IMR-90 (cell line): ENCODE results near the gene BRF1. TPM values are rescaled to one million over a fixed set of nuclear protein-coding genes. Genes with fewer than 3 reads are reported as not detected.

Source experiments
- ATAC-seq: fragments of 200-7000 bp; cut with Tn5 transposase; 2 replicates; pipeline ENCODE4 v1.9.1; 2020; ENCODE audit warnings: low read depth, mild to moderate bottlenecking, moderate library complexity
- BruUV-seq: library from RNA; stranded (reverse); fragments of 400-500 nt; replicated peaks from 2 replicates; lab custom pipeline; 2021; lab: Mats Ljungman, UMichigan
- CTCF ChIA-PET: fragments of 300-600 bp; formaldehyde crosslinking; extraction: SDS; loops from one replicate; lab custom pipeline; 2021; ENCODE audit warnings: antibody characterized with exemption; lab: Yijun Ruan, JAX
- POLR2A ChIA-PET: fragments of 300-600 bp; sonication (Branson Sonifier 250); formaldehyde crosslinking; loops from one replicate; lab custom pipeline; 2022; ENCODE audit warnings: antibody characterized with exemption; ENCODE audit not compliant: unreplicated experiment; lab: Charles Lee
- DNase-seq: peaks from one replicate; pipeline ENCODE4 v3.0.0; 2013
- H2AFZ ChIP-seq: replicated peaks from 2 replicates; pipeline ENCODE3; 2013; ENCODE audit warnings: low read length, mild to moderate bottlenecking; ENCODE audit not compliant: poor library complexity
- H2AK5ac ChIP-seq: 2 replicates; pipeline ENCODE4 v1.6.1; 2013; ENCODE audit warnings: low read depth, low read length, inconsistent platforms
- H2AK9ac ChIP-seq: replicated peaks from 2 replicates; pipeline ENCODE3; 2013; ENCODE audit warnings: mild to moderate bottlenecking, low read depth, low read length, moderate library complexity; ENCODE audit not compliant: poor library complexity
- H2BK120ac ChIP-seq: 2 replicates; pipeline ENCODE4 v1.6.1; 2013; ENCODE audit warnings: low read depth, low read length, inconsistent platforms
- H2BK15ac ChIP-seq: 3 replicates; pipeline ENCODE4 v1.6.1; 2013; ENCODE audit warnings: low read depth, low read length, inconsistent platforms
- H2BK20ac ChIP-seq: 2 replicates; pipeline ENCODE4 v1.6.1; 2013; ENCODE audit warnings: low read depth, mild to moderate bottlenecking, inconsistent platforms, low read length, moderate library complexity
- H2BK5ac ChIP-seq: 2 replicates; pipeline ENCODE4 v1.6.1; 2013; ENCODE audit warnings: mild to moderate bottlenecking, low read depth, low read length, inconsistent platforms; ENCODE audit not compliant: poor library complexity, severe bottlenecking
- H3K14ac ChIP-seq: replicated peaks from 2 replicates; pipeline ENCODE4 v1.6.1; 2013; ENCODE audit warnings: low read depth, low read length, inconsistent platforms
- H3K18ac ChIP-seq: 2 replicates; pipeline ENCODE4 v1.6.1; 2013; ENCODE audit warnings: low read depth, low read length, control low read depth
- H3K23ac ChIP-seq: 2 replicates; pipeline ENCODE4 v1.6.1; 2013; ENCODE audit warnings: low read depth, low read length, inconsistent platforms
- H3K27ac ChIP-seq: 2 replicates; pipeline ENCODE4 v1.5.1; 2013; ENCODE audit warnings: mild to moderate bottlenecking, control low read depth, low read length; ENCODE audit not compliant: insufficient read depth
- H3K27me3 ChIP-seq: 2 replicates; pipeline ENCODE4 v1.6.1; 2013; ENCODE audit warnings: low read length; ENCODE audit not compliant: control insufficient read depth, insufficient read depth
- H3K36me3 ChIP-seq: 2 replicates; pipeline ENCODE4 v1.6.1; 2013; ENCODE audit warnings: low read length, mixed read lengths; ENCODE audit not compliant: control insufficient read depth, insufficient read depth
- H3K4ac ChIP-seq: 2 replicates; pipeline ENCODE4 v1.6.1; 2013; ENCODE audit warnings: low read depth, low read length, inconsistent platforms
- H3K4me1 ChIP-seq: 2 replicates; pipeline ENCODE4 v1.6.1; 2013; ENCODE audit warnings: low read length, mixed read lengths; ENCODE audit not compliant: control insufficient read depth, insufficient read depth
- H3K4me2 ChIP-seq: 2 replicates; pipeline ENCODE4 v1.6.1; 2013; ENCODE audit warnings: low read depth, mild to moderate bottlenecking, control low read depth, low read length, moderate library complexity
- H3K4me3 ChIP-seq: 2 replicates; pipeline ENCODE4 v1.5.1; 2013; ENCODE audit warnings: low read depth, mild to moderate bottlenecking, control low read depth, low read length, moderate library complexity; ENCODE audit not compliant: insufficient read depth
- H3K56ac ChIP-seq: 2 replicates; pipeline ENCODE4 v1.6.1; 2013; ENCODE audit warnings: low read length, inconsistent platforms; ENCODE audit not compliant: insufficient read depth; ENCODE audit errors: extremely low read depth
- H3K79me1 ChIP-seq, 2 experiments: 2 replicates each; pipeline ENCODE4 v1.6.1; 2013; ENCODE audit warnings: low read length in 2 of 2, inconsistent platforms in 1 of 2, low read depth in 1 of 2
- H3K9ac ChIP-seq: 2 replicates; pipeline ENCODE4 v1.6.1; 2013; ENCODE audit warnings: low read depth, low read length, control low read depth
- H3K9me1 ChIP-seq: 2 replicates; pipeline ENCODE4 v1.6.1; 2013; ENCODE audit warnings: low read length, inconsistent platforms; ENCODE audit not compliant: insufficient read depth
- H3K9me3 ChIP-seq: 2 replicates; pipeline ENCODE4 v1.6.1; 2013; ENCODE audit warnings: low read length; ENCODE audit not compliant: control insufficient read depth, insufficient read depth
- H4K20me1 ChIP-seq: 2 replicates; pipeline ENCODE4 v1.6.1; 2013; ENCODE audit warnings: low read length, inconsistent platforms; ENCODE audit not compliant: insufficient read depth
- H4K5ac ChIP-seq: 2 replicates; pipeline ENCODE4 v1.6.1; 2013; ENCODE audit warnings: mild to moderate bottlenecking, low read depth, low read length, control low read depth
- H4K8ac ChIP-seq, 2 experiments: 2 replicates each; pipeline ENCODE4 v1.6.1; 2013; ENCODE audit warnings: low read depth in 2 of 2, low read length in 2 of 2, control low read depth in 1 of 2, inconsistent platforms in 1 of 2
- H4K91ac ChIP-seq: 2 replicates; pipeline ENCODE4 v1.6.1; 2013; ENCODE audit warnings: low read depth, low read length, inconsistent platforms; ENCODE audit not compliant: insufficient read depth
- ELK1 ChIP-seq: fragments of 150-350 bp; IDR thresholded peaks from 2 replicates; pipeline ENCODE4 v1.6.1; 2016; ENCODE audit warnings: low read depth, mild to moderate bottlenecking, low read length, moderate library complexity, borderline replicate concordance
- FOS ChIP-seq: fragments of 150-350 bp; IDR thresholded peaks from 2 replicates; pipeline ENCODE4 v1.6.1; 2016; ENCODE audit warnings: low read depth, low read length
- MAZ ChIP-seq: IDR thresholded peaks from 2 replicates; pipeline ENCODE4 v1.6.1; 2012; ENCODE audit warnings: low read depth, mild to moderate bottlenecking, low read length, improper control_type of control experiment, moderate library complexity, borderline replicate concordance
- POLR2A ChIP-seq: IDR thresholded peaks from 2 replicates; pipeline ENCODE4 v1.6.1; 2012; ENCODE audit warnings: mild to moderate bottlenecking, low read depth, low read length
- RCOR1 ChIP-seq: IDR thresholded peaks from 2 replicates; pipeline ENCODE4 v1.6.1; 2012; ENCODE audit warnings: mild to moderate bottlenecking, low read length, improper control_type of control experiment; ENCODE audit not compliant: insufficient replicate concordance
- WGBS, 2 experiments: methylation state at CpG; one replicate each; pipeline versions ENCODE4 v1.1.5 to v1.1.7; 2013; ENCODE audit warnings: missing lambda C conversion rate in 2 of 2; ENCODE audit not compliant: insufficient read length in 1 of 2; ENCODE audit errors: extremely low coverage in 2 of 2; 5-methylcytosine and 5-hydroxymethylcytosine counted together
- dilution Hi-C: fragments of 300-500 bp; cut with HindIII; formaldehyde crosslinking; loops from one replicate; pipeline ENCODE4 v1.14.3; 2018; ENCODE audit warnings: low sequenced_read_pairs; ENCODE audit not compliant: unreplicated experiment
- in situ Hi-C: fragments of 300-500 bp; cut with MboI; formaldehyde crosslinking; loops from 3 replicates; pipeline ENCODE4 v1.14.3; 2019; ENCODE audit warnings: low sequenced_read_pairs, inconsistent platforms, mixed read lengths
- intact Hi-C: fragments of 100-400 bp; cut with micrococcal nuclease; formaldehyde crosslinking; loops from 2 replicates; pipeline ENCODE4 v1.10.0; 2022
- polyA plus RNA-seq, 3 experiments: library from polyadenylated mRNA; depleted of rRNA; stranded (reverse); fragments of >200 nt; gene quantifications; 2 replicates each; pipeline ENCODE4 v1.2.3, GENCODE V29; 2012; ENCODE audit warnings: low replicate concordance in 1 of 3
- total RNA-seq: library from RNA; depleted of rRNA; stranded (reverse); fragments of >200 nt; gene quantifications from 2 replicates; pipeline ENCODE4 v1.2.3, GENCODE V29; 2012

Gene BRF1
- total and polyA plus RNA-seq, 2 of the 4 experiments (the other 2 are of a cell fraction) = 12.4 to 16.7 TPM

- BruUV-seq = no TSS peak
- H3K36me3 ChIP-seq = no peaks in the 10 kb centered on the region
- CTCF ChIA-PET = no interaction called here
- H2AFZ ChIP-seq = no peak overlapping the region
- peaks cover 4% of the 10 kb centered on the region; the same call in 1 of the 2 replicates for H3K4me1 ChIP-seq
- peaks cover 8% of the 10 kb centered on the region; the same call in 1 of the 2 replicates for H3K9me3 ChIP-seq
- intact Hi-C loops = no loop called here
- in situ Hi-C loops = no loop called here
- no peak overlapping the region for H3K18ac ChIP-seq
- no peak overlapping the region for H3K9ac ChIP-seq
- ATAC-seq (no peak), DNase-seq (no peak)
- H3K9me1 ChIP-seq = no peaks in the 10 kb centered on the region
- POLR2A ChIA-PET = no interaction called here
- peaks cover 11% of the 10 kb centered on the region; the same call in 1 of the 2 replicates for H3K27me3 ChIP-seq
- no peak overlapping the region for H2BK20ac ChIP-seq
- H3K4me3 ChIP-seq = no peak overlapping the region
- no peak overlapping the region for H4K8ac ChIP-seq
- H2BK15ac ChIP-seq = no peak overlapping the region
- H3K79me1 ChIP-seq = no peaks in the 10 kb centered on the region
- H3K23ac ChIP-seq = no peak overlapping the region
- no peak overlapping the region for H2AK5ac ChIP-seq
- H4K91ac ChIP-seq = no peak overlapping the region
- H2BK5ac ChIP-seq = no peak overlapping the region
- H4K20me1 ChIP-seq = no peaks in the 10 kb centered on the region
- H3K14ac ChIP-seq = no peak overlapping the region
- H3K56ac ChIP-seq = no peak overlapping the region
- TF ChIP-seq RCOR1 (no peak), POLR2A (no peak), MAZ (no peak), FOS (no peak), ELK1 (no peak)
- no peak overlapping the region for H2BK120ac ChIP-seq
- dilution Hi-C loops = no loop called here
- no peak overlapping the region for H2AK9ac ChIP-seq
- H3K4me2 ChIP-seq = no peak overlapping the region
- no peak overlapping the region for H3K4ac ChIP-seq
- no peak overlapping the region for H4K5ac ChIP-seq
- WGBS, 2 experiments = 73% methylated on average over 3 of the region's 14 CpGs; no CpG with 5 or more reads in 1 of the 2 experiments
- H3K27ac ChIP-seq = no peak overlapping the region
Observed at GRCh38 chr14:105187935-105188524, 112.8 kb downstream of the BRF1 start.
